WTC11 (cell line): ENCODE measurements around the gene CCDC117. TPM values are rescaled to one million over a fixed set of nuclear protein-coding genes. Genes with fewer than 3 reads are reported as not detected.

Experiments
- ATAC-seq: fragments of 200-7000 bp; cut with Tn5 transposase; 2 replicates; pipeline ENCODE4 v1.10.0; 2021; ENCODE audit warnings: mild to moderate bottlenecking, moderate library complexity
- CTCF ChIA-PET: fragments of 300-600 bp; sonication (Branson Sonifier 250); formaldehyde crosslinking; loops from one replicate; lab custom pipeline; 2021; ENCODE audit warnings: antibody characterized with exemption; lab: Charles Lee
- POLR2A ChIA-PET: fragments of 350-600 bp; sonication (Branson Sonifier 250); formaldehyde crosslinking; loops from one replicate; lab custom pipeline; 2021; ENCODE audit warnings: antibody characterized with exemption; lab: Charles Lee
- DNase-seq: peaks from one replicate; pipeline ENCODE4 v3.0.0; 2021; ENCODE audit warnings: low spot score
- H3K27ac Mint-ChIP-seq: 2 replicates; pipeline ENCODE4 v1.8.0; 2021; ENCODE audit warnings: mixed read lengths
- H3K27me3 Mint-ChIP-seq: 2 replicates; pipeline ENCODE4 v1.8.0; 2021; ENCODE audit warnings: low read depth, mild to moderate bottlenecking, moderate library complexity, mixed read lengths
- H3K36me3 Mint-ChIP-seq: 2 replicates; pipeline ENCODE4 v1.8.0; 2021; ENCODE audit warnings: mixed read lengths
- H3K4me1 Mint-ChIP-seq: 2 replicates; pipeline ENCODE4 v1.8.0; 2022; ENCODE audit warnings: mixed read lengths
- H3K4me3 Mint-ChIP-seq: 2 replicates; pipeline ENCODE4 v1.8.0; 2021; ENCODE audit warnings: mild to moderate bottlenecking, moderate library complexity, mixed read lengths
- H3K9me3 Mint-ChIP-seq: 2 replicates; pipeline ENCODE4 v1.8.0; 2021; ENCODE audit warnings: mixed read lengths
- ATF6 ChIP-seq: sonication (generic); formaldehyde crosslinking; IDR thresholded peaks from 2 replicates; pipeline ENCODE4 v1.8.1; 2023; ENCODE audit warnings: mild to moderate bottlenecking, missing genetic modification reagents
- EMX1 ChIP-seq: fragments of 250-450 bp; sonication (Bioruptor Pico); IDR thresholded peaks from 2 replicates; pipeline ENCODE4 v1.8.0; 2021; ENCODE audit warnings: mild to moderate bottlenecking
- ERG ChIP-seq: fragments of 250-450 bp; sonication (Bioruptor Pico); IDR thresholded peaks from 2 replicates; pipeline ENCODE4 v1.8.0; 2021; ENCODE audit warnings: mild to moderate bottlenecking
- ETV6 ChIP-seq: sonication (generic); formaldehyde crosslinking; IDR thresholded peaks from 2 replicates; pipeline ENCODE4 v1.8.1; 2022; ENCODE audit warnings: mild to moderate bottlenecking, missing genetic modification reagents
- GABPB1 ChIP-seq: sonication (generic); formaldehyde crosslinking; IDR thresholded peaks from 2 replicates; pipeline ENCODE4 v1.8.1; 2023; ENCODE audit warnings: mild to moderate bottlenecking, missing genetic modification reagents
- IRF1 ChIP-seq: sonication (generic); formaldehyde crosslinking; IDR thresholded peaks from 2 replicates; pipeline ENCODE4 v1.8.0; 2023; ENCODE audit warnings: missing genetic modification reagents
- IRF2 ChIP-seq: sonication (generic); formaldehyde crosslinking; IDR thresholded peaks from 2 replicates; pipeline ENCODE4 v1.8.0; 2022; ENCODE audit warnings: low read depth, missing genetic modification reagents, borderline replicate concordance
- KAT7 ChIP-seq: sonication (generic); formaldehyde crosslinking; IDR thresholded peaks from 2 replicates; pipeline ENCODE4 v1.8.1; 2023; ENCODE audit warnings: missing genetic modification reagents, mild to moderate bottlenecking, borderline replicate concordance
- MYBL2 ChIP-seq: sonication (generic); formaldehyde crosslinking; IDR thresholded peaks from 2 replicates; pipeline ENCODE4 v1.8.1; 2023; ENCODE audit warnings: mild to moderate bottlenecking, moderate library complexity, missing genetic modification reagents
- RELA ChIP-seq: sonication (generic); formaldehyde crosslinking; IDR thresholded peaks from 2 replicates; pipeline ENCODE4 v1.8.1; 2022; ENCODE audit warnings: missing genetic modification reagents, mild to moderate bottlenecking, borderline replicate concordance
- SMAD4 ChIP-seq: sonication (generic); formaldehyde crosslinking; IDR thresholded peaks from 2 replicates; pipeline ENCODE4 v1.8.0; 2022; ENCODE audit warnings: mild to moderate bottlenecking, missing genetic modification reagents
- TEAD4 ChIP-seq: sonication (generic); formaldehyde crosslinking; IDR thresholded peaks from 2 replicates; pipeline ENCODE4 v1.8.0; 2022; ENCODE audit warnings: mild to moderate bottlenecking, missing genetic modification reagents
- USF2 ChIP-seq: sonication (generic); formaldehyde crosslinking; IDR thresholded peaks from 2 replicates; pipeline ENCODE4 v1.8.1; 2023; ENCODE audit warnings: mild to moderate bottlenecking, missing genetic modification reagents, moderate library complexity
- ZBTB43 ChIP-seq: sonication (generic); formaldehyde crosslinking; IDR thresholded peaks from 2 replicates; pipeline ENCODE4 v1.8.1; 2023; ENCODE audit warnings: mild to moderate bottlenecking, missing genetic modification reagents
- ZNF263 ChIP-seq: sonication (generic); formaldehyde crosslinking; IDR thresholded peaks from 2 replicates; pipeline ENCODE4 v1.8.1; 2022; ENCODE audit warnings: low read depth, mild to moderate bottlenecking, moderate library complexity, missing genetic modification reagents
- ZNF396 ChIP-seq: fragments of 250-450 bp; sonication (Bioruptor Pico); IDR thresholded peaks from 2 replicates; pipeline ENCODE4 v1.8.0; 2021; ENCODE audit warnings: mild to moderate bottlenecking, moderate library complexity, borderline replicate concordance
- ZNF416 ChIP-seq: fragments of 250-450 bp; sonication (Bioruptor Pico); IDR thresholded peaks from 2 replicates; pipeline ENCODE4 v1.9.0; 2021; ENCODE audit warnings: mild to moderate bottlenecking, inconsistent platforms
- ZNF423 ChIP-seq: fragments of 250-450 bp; sonication (Bioruptor Pico); IDR thresholded peaks from 2 replicates; pipeline ENCODE4 v2.1.2; 2022; ENCODE audit warnings: mild to moderate bottlenecking, moderate library complexity
- ZNF512 ChIP-seq: sonication (generic); formaldehyde crosslinking; IDR thresholded peaks from 2 replicates; pipeline ENCODE4 v1.8.1; 2022; ENCODE audit warnings: missing genetic modification reagents, borderline replicate concordance
- ZNF671 ChIP-seq: fragments of 250-450 bp; sonication (Bioruptor Pico); IDR thresholded peaks from 2 replicates; pipeline ENCODE4 v1.8.0; 2021; ENCODE audit warnings: mild to moderate bottlenecking
- total RNA-seq: library from RNA; stranded (reverse); gene quantifications from 3 replicates; pipeline ENCODE4 v1.2.3, GENCODE V29; 2021

Gene CCDC117
- total RNA-seq, 1 experiment from 2014 or later: 39.0 TPM

GRCh38 chr22:28772633-28773460 is at the start of gene CCDC117 (continued):
- TF ChIP-seq ZNF512: no peak
- TF ChIP-seq IRF1: 0 out of 2 replicates have a peak, but pooled peaks have one; percentile 49
- peak; percentile 47; the same call in 1 of the 2 replicates for TF ChIP-seq GABPB1
- no peak; the same call in 1 of the 2 replicates for TF ChIP-seq USF2 (CRISPR knock-in tag)
- no peak for TF ChIP-seq SMAD4 (CRISPR knock-in tag)
- TF ChIP-seq RELA: no peak
- TF ChIP-seq ZNF423 (CRISPR knock-in tag): no peak
- peak; percentile 91 for TF ChIP-seq ETV6 (CRISPR knock-in tag)
- TF ChIP-seq IRF2 (CRISPR knock-in tag): no peak
- TF ChIP-seq TEAD4 (CRISPR knock-in tag): no peak

GRCh38 chr22:28728002-28728401 is 44.5 kb upstream of the CCDC117 start:
- Mint-ChIP-seq H3K36me3 (peaks cover 75% of the 10 kb centered on the region), H3K4me3 (no peak overlapping the region), H3K27me3 (no peaks in the 10 kb centered on the region), H3K4me1 (peaks cover 8% of the 10 kb centered on the region), H3K9me3 (no peaks in the 10 kb centered on the region), H3K27ac (no peak overlapping the region)
- ChIA-PET POLR2A (no interaction called here), CTCF (no interaction called here)
- ATAC-seq (no peak), DNase-seq (no peak)
- no peak for TF ChIP-seq ZNF263 (CRISPR knock-in tag)
- TF ChIP-seq ERG (CRISPR knock-in tag): no peak

GRCh38 chr22:28728621-28729313 is 43.7 kb upstream of the CCDC117 start:
- peaks cover 77% of the 10 kb centered on the region for H3K36me3 Mint-ChIP-seq
- POLR2A ChIA-PET: no interaction called here
- no peaks in the 10 kb centered on the region for H3K9me3 Mint-ChIP-seq
- ATAC-seq: no peak
- H3K4me1 Mint-ChIP-seq: peaks cover 14% of the 10 kb centered on the region
- no peak overlapping the region for H3K4me3 Mint-ChIP-seq
- H3K27ac Mint-ChIP-seq: peak overlapping the region; percentile 55; the same call in 1 of the 2 replicates
- TF ChIP-seq ETV6 (CRISPR knock-in tag) (no peak), MYBL2 (CRISPR knock-in tag) (no peak)
- DNase-seq: no peak
- no peaks in the 10 kb centered on the region for H3K27me3 Mint-ChIP-seq
- CTCF ChIA-PET: no interaction called here

GRCh38 chr22:28730179-28730578 is 42.3 kb upstream of the CCDC117 start:
- Mint-ChIP-seq H3K36me3 (peaks cover 72% of the 10 kb centered on the region), H3K27ac (peak overlapping the region; percentile 89; the same call in 1 of the 2 replicates), H3K9me3 (no peaks in the 10 kb centered on the region), H3K4me3 (no peak overlapping the region), H3K4me1 (peaks cover 28% of the 10 kb centered on the region), H3K27me3 (no peaks in the 10 kb centered on the region)
- CTCF ChIA-PET: no interaction called here
- TF ChIP-seq ATF6 (CRISPR knock-in tag) (no peak), ZNF671 (CRISPR knock-in tag) (no peak), ZNF416 (CRISPR knock-in tag) (no peak), EMX1 (CRISPR knock-in tag) (no peak), ZBTB43 (no peak), ZNF396 (CRISPR knock-in tag) (no peak), KAT7 (CRISPR knock-in tag) (no peak)
- DNase-seq: no peak
- no peak for ATAC-seq
- POLR2A ChIA-PET: no interaction called here
